Left forelimb (tissue), 1 donor: ENCODE measurements around the gene LYG1.

Source experiments
- DNase-seq: peaks from one replicate; pipeline ENCODE4 v3.0.0-alpha.2; 2018; ENCODE audit warnings: low spot score

LYG1 gene

GRCh38 chr2:99275882-99276281 lies 25.1 kb downstream of the LYG1 start:
- DNase-seq = no peak

- no peak for DNase-seq
Measured at GRCh38 chr2:99261242-99261641, 39.8 kb downstream of the LYG1 start.

GRCh38 chr2:99260184-99260583 lies 40.8 kb downstream of the LYG1 start:
- DNase-seq = no peak

GRCh38 chr2:99259465-99259864 lies 41.5 kb downstream of the LYG1 start:
- DNase-seq = no peak

GRCh38 chr2:99256677-99257076 lies 44.3 kb downstream of the LYG1 start:
- no peak for DNase-seq

- no peak for DNase-seq
Measured at GRCh38 chr2:99255491-99256318, 45.3 kb downstream of the LYG1 start, which contains the start of gene LYG2. TSS of gene LYG2 (minus strand) at chr2:99255666. CDS start at chr2:99254260, 1,406 bp downstream.

- DNase-seq = no peak
Measured at GRCh38 chr2:99249951-99250350, 51.0 kb downstream of the LYG1 start.

- DNase-seq = no peak
Measured at GRCh38 chr2:99242151-99242550, 58.8 kb downstream of the LYG1 start.

GRCh38 chr2:99240431-99240830 lies 60.6 kb downstream of the LYG1 start:
- DNase-seq = no peak

GRCh38 chr2:99238599-99238998 lies 62.4 kb downstream of the LYG1 start:
- DNase-seq = no peak
